MV-4-11 (cell line): Measurements from ENCODE around the gene NKIRAS1.
"Not testable (repeated sequence)": the region's sequence is repeated elsewhere in the genome, so short reads cannot be mapped to it uniquely, and the experiment has no call there.

Experiments
- DNase-seq: peaks from one replicate; lab custom pipeline; 2025; lab: John Stamatoyannopoulos, UW

The NKIRAS1 gene

GRCh38 chr3:23904545-23904944 is 12.2 kb downstream of the NKIRAS1 start:
- no peak for DNase-seq

- peak; percentile 24 for DNase-seq
Measured at GRCh38 chr3:23900744-23901143, 16.0 kb downstream of the NKIRAS1 start.

GRCh38 chr3:23895181-23895580 is 21.6 kb downstream of the NKIRAS1 start:
- DNase-seq, result no peak

GRCh38 chr3:23894254-23895061 is 22.3 kb downstream of the NKIRAS1 start:
- DNase-seq, result no peak

- no peak for DNase-seq
Measured at GRCh38 chr3:23889950-23890349, 26.8 kb downstream of the NKIRAS1 start.

- DNase-seq, result peak; percentile 27
Measured at GRCh38 chr3:23889386-23889785, 27.4 kb downstream of the NKIRAS1 start.

GRCh38 chr3:23888617-23889228 is 28.1 kb downstream of the NKIRAS1 start:
- peak; percentile 7 for DNase-seq

- no peak for DNase-seq
Measured at GRCh38 chr3:23886311-23886710, 30.5 kb downstream of the NKIRAS1 start.

- DNase-seq, result no peak
Measured at GRCh38 chr3:23885210-23885609, 31.6 kb downstream of the NKIRAS1 start.

GRCh38 chr3:23884481-23884880 is 32.3 kb downstream of the NKIRAS1 start:
- peak; percentile 24 for DNase-seq

GRCh38 chr3:23882487-23882918 is 34.3 kb downstream of the NKIRAS1 start:
- DNase-seq, result no peak

- DNase-seq, result peak; percentile 51
Measured at GRCh38 chr3:23881993-23882392, 34.8 kb downstream of the NKIRAS1 start.

GRCh38 chr3:23880703-23881339 is 36.0 kb downstream of the NKIRAS1 start:
- no peak for DNase-seq

GRCh38 chr3:23879485-23879884 is 37.3 kb downstream of the NKIRAS1 start:
- no peak for DNase-seq

GRCh38 chr3:23877329-23877980 is 39.3 kb downstream of the NKIRAS1 start:
- peak; percentile 93 for DNase-seq

- no peak for DNase-seq
Measured at GRCh38 chr3:23876923-23877322, 39.9 kb downstream of the NKIRAS1 start.

GRCh38 chr3:23875113-23875725 is 41.6 kb downstream of the NKIRAS1 start:
- DNase-seq, result no peak

- DNase-seq, result no peak
Measured at GRCh38 chr3:23874359-23875112, 42.3 kb downstream of the NKIRAS1 start.

- no peak for DNase-seq
Measured at GRCh38 chr3:23873941-23874340, 42.8 kb downstream of the NKIRAS1 start.

GRCh38 chr3:23872330-23872729 is 44.5 kb downstream of the NKIRAS1 start:
- DNase-seq, result no peak

- not testable (repeated sequence) for DNase-seq
Measured at GRCh38 chr3:23871361-23871760, 45.4 kb downstream of the NKIRAS1 start.
